Mucosa of rectum (tissue), 2 donors: ENCODE results near the gene CGGBP1.

Experiments
- H3K27ac ChIP-seq, 2 donors: one replicate each; pipeline ENCODE4 v1.7.0; 2013; ENCODE audit warnings: inconsistent platforms in 2 of 2, low read depth in 2 of 2, low read length in 2 of 2
- H3K27me3 ChIP-seq, 2 donors: one replicate each; pipeline ENCODE4 v1.7.0; 2013; ENCODE audit warnings: low read length in 2 of 2; ENCODE audit not compliant: control insufficient read depth in 2 of 2, insufficient read depth in 2 of 2
- H3K36me3 ChIP-seq, 2 donors: one replicate each; pipeline ENCODE4 v1.7.0; 2013; ENCODE audit warnings: low read length in 2 of 2; ENCODE audit not compliant: control insufficient read depth in 2 of 2, insufficient read depth in 2 of 2
- H3K4me1 ChIP-seq, 2 donors: one replicate each; pipeline ENCODE4 v1.7.0; 2013; ENCODE audit warnings: low read length in 2 of 2, mild to moderate bottlenecking in 1 of 2; ENCODE audit not compliant: control insufficient read depth in 2 of 2, insufficient read depth in 2 of 2
- H3K4me3 ChIP-seq, 2 donors: one replicate each; pipeline ENCODE4 v1.7.0; 2013; ENCODE audit warnings: low read length in 2 of 2
- H3K9ac ChIP-seq, 2 donors: one replicate each; pipeline ENCODE4 v1.7.0; 2013; ENCODE audit warnings: low read length in 2 of 2, low read depth in 1 of 2, mild to moderate bottlenecking in 1 of 2
- H3K9me3 ChIP-seq, 2 donors: one replicate each; pipeline ENCODE4 v1.7.0; 2013; ENCODE audit warnings: low read length in 2 of 2; ENCODE audit not compliant: control insufficient read depth in 2 of 2
- donor health status: healthy.
- donor health status: Normal muscosa, but diverticular disease.

Gene CGGBP1

DNA sequence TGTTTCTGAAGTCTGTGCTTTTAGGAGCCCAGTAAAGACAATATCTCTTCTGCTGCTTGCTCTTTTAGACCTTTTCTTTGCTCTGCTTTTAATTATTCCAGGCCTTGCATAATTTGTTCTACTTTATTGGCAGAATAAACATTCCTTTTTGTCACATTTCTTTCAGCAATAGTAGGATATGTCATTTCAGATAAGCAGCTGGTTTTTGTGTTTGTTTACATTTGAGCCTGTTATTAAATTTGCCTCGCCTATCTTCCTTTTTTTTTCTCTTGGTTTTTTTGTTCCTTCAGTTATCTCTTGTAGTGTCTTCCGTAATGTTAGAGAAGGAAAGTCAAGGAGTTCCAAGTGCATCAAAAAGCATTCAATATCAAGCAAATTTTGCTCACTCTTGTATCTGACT, 16.7 kb upstream of the CGGBP1 start:
- Histone ChIP-seq H3K27ac (no peak overlapping the region), H3K36me3 (no peaks in the 10 kb centered on the region), H3K4me3 (no peak overlapping the region), H3K9ac (no peak overlapping the region), H3K9me3 (no peaks in the 10 kb centered on the region), H3K27me3 (no peaks in the 10 kb centered on the region), H3K4me1 (peaks cover 0 to 9% of the 10 kb centered on the region in 2 donors)

DNA sequence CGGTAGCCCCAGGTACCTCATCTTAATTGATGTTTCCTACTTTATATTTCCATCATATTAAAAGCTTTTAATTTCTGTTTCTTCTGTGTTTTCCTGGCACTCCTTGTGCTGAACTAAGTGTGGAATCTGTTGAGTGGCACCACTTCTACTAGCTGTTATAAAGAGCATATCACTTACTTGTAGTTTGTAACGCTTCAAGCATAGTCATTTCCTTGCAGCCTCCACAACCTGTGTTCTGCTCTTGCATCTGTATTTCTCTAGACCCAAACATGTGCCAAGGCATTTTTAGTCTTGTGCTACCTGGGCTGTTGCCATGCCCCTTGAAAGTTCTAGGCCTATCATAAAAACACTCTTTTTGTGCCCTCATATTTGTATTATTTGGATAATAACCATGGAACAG, 16.3 kb upstream of the CGGBP1 start:
- Histone ChIP-seq H3K9ac (no peak overlapping the region), H3K27me3 (no peaks in the 10 kb centered on the region), H3K9me3 (no peaks in the 10 kb centered on the region), H3K27ac (no peak overlapping the region), H3K36me3 (no peaks in the 10 kb centered on the region), H3K4me1 (peaks cover 0 to 9% of the 10 kb centered on the region in 2 donors), H3K4me3 (no peak overlapping the region)

DNA sequence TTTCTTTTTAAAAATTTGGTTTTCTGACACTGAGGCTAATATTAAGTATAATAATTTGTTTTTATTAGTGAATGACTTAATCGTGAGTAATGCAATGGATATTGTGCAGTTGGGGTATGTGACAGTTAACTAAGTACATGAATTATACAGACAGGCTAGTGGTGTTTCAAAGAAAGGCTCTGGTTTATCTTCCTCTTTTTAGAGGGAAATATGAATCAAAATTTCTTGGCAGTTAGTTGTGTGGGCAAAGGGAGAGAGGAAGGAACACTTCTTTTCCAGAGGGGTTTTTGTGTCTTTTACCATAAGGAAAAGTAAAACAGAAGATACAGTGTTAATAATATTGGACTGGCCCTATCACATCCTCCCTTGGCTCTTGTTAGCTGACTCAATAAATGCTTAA, 2.9 kb upstream of the CGGBP1 start:
- H3K27ac ChIP-seq, result no peak overlapping the region
- no peak overlapping the region for H3K9ac ChIP-seq
- H3K4me1 ChIP-seq, result peaks cover 5 to 22% of the 10 kb centered on the region in 2 donors
- no peaks in the 10 kb centered on the region for H3K9me3 ChIP-seq
- H3K36me3 ChIP-seq, result peaks cover 0 to 4% of the 10 kb centered on the region in 2 donors
- peak overlapping the region in 1 of 2 donors; percentile 11 for H3K4me3 ChIP-seq
- H3K27me3 ChIP-seq, result no peaks in the 10 kb centered on the region

GRCh38 chr3:88059380-88060170, 770 bp upstream of the CGGBP1 start:
- H3K36me3 ChIP-seq, result peaks cover 11 to 14% of the 10 kb centered on the region in 2 donors
- H3K4me3 ChIP-seq, result peak overlapping the region; percentile 95 to 99
- H3K9ac ChIP-seq, result peak overlapping the region; percentile 88 to 98
- no peaks in the 10 kb centered on the region for H3K9me3 ChIP-seq
- peak overlapping the region; percentile 90 to 92 for H3K27ac ChIP-seq
- peaks cover 5 to 22% of the 10 kb centered on the region in 2 donors for H3K4me1 ChIP-seq
- no peaks in the 10 kb centered on the region for H3K27me3 ChIP-seq

- Histone ChIP-seq H3K4me3 (peak overlapping the region; percentile 93 to 95), H3K27me3 (no peaks in the 10 kb centered on the region), H3K4me1 (peaks cover 5 to 22% of the 10 kb centered on the region in 2 donors), H3K36me3 (peaks cover 11 to 14% of the 10 kb centered on the region in 2 donors), H3K27ac (peak overlapping the region; percentile 94 to 97), H3K9me3 (no peaks in the 10 kb centered on the region), H3K9ac (peak overlapping the region; percentile 28 to 98)
Observed at GRCh38 chr3:88058306-88058580, 562 bp downstream of the CGGBP1 start.

DNA sequence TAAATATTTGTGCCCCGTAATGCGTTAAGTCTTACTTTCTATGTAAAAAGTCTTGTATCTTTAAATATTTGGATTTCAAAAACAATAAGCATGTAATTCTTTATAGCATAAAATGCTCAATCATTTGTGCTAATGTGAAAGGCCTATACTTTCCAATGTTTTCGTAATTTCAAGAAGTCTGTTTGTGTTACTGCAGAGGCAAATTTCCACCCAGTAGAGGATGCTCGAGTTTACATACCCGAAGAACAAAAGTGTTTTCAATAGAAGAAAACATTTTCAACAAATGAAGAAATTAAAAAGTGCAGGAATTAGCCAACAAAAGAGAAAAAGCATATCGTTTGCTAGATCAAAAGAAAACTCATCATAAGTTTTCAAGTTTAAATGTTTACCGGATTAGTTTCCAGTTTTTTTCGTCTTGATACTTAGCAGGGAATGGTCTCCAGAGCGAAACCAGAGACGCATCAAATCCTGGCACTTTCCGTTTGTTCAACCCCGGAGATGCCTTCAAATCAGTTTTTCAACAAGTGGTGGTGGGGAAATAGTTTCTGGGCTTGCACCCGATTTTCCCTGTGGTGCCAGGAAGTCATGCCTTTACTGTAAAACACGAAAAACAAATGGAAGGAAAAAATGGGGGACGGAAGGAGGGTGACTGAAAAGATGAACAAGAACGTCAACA, 1.0 kb downstream of the CGGBP1 start:
- H3K9ac ChIP-seq, result peak overlapping the region; percentile 28 to 98
- H3K4me3 ChIP-seq, result peak overlapping the region; percentile 93 to 95
- H3K27me3 ChIP-seq, result no peaks in the 10 kb centered on the region
- H3K36me3 ChIP-seq, result peaks cover 11 to 14% of the 10 kb centered on the region in 2 donors
- H3K4me1 ChIP-seq, result peaks cover 5 to 22% of the 10 kb centered on the region in 2 donors
- no peaks in the 10 kb centered on the region for H3K9me3 ChIP-seq
- peak overlapping the region; percentile 94 to 97 for H3K27ac ChIP-seq

GRCh38 chr3:88046766-88047165, 12.0 kb downstream of the CGGBP1 start:
- Histone ChIP-seq H3K9me3 (no peaks in the 10 kb centered on the region), H3K36me3 (no peaks in the 10 kb centered on the region), H3K27ac (no peak overlapping the region), H3K9ac (no peak overlapping the region), H3K4me3 (no peak overlapping the region), H3K27me3 (no peaks in the 10 kb centered on the region), H3K4me1 (no peaks in the 10 kb centered on the region)

DNA sequence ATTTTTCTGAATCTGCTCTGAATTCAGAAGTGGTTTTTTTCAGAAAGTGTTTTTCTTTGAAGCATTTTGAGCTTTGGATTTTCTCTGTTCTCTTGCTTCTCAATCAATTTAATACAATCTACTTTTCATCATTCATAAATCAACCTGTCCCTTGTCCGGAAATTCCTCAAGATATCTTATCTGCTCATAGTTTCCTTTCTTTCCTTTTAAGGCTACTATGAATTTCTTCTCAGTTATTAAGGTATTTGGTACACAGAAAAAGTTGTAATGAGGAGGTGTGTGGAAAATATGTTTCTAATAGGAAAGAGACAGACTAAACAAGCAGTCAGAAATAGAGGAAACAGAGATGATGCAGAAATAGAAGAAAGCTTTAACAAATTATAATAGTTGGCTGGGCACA, 14.4 kb downstream of the CGGBP1 start:
- Histone ChIP-seq H3K9ac (no peak overlapping the region), H3K36me3 (no peaks in the 10 kb centered on the region), H3K4me1 (no peaks in the 10 kb centered on the region), H3K9me3 (no peaks in the 10 kb centered on the region), H3K27ac (no peak overlapping the region), H3K4me3 (no peak overlapping the region), H3K27me3 (no peaks in the 10 kb centered on the region)

GRCh38 chr3:88041005-88041404, 17.8 kb downstream of the CGGBP1 start:
- H3K27ac ChIP-seq, result no peak overlapping the region
- H3K27me3 ChIP-seq, result no peaks in the 10 kb centered on the region
- no peaks in the 10 kb centered on the region for H3K4me1 ChIP-seq
- H3K9ac ChIP-seq, result no peak overlapping the region
- H3K36me3 ChIP-seq, result no peaks in the 10 kb centered on the region
- no peak overlapping the region for H3K4me3 ChIP-seq
- no peaks in the 10 kb centered on the region for H3K9me3 ChIP-seq

- Histone ChIP-seq H3K4me3 (no peak overlapping the region), H3K4me1 (no peaks in the 10 kb centered on the region), H3K9me3 (no peaks in the 10 kb centered on the region), H3K36me3 (no peaks in the 10 kb centered on the region), H3K27me3 (no peaks in the 10 kb centered on the region), H3K9ac (no peak overlapping the region), H3K27ac (no peak overlapping the region)
Observed at GRCh38 chr3:88040529-88040928, 18.3 kb downstream of the CGGBP1 start.
